Dendritic cell treated with granulocyte-macrophage colony-stimulating factor and Interleukin-4, amounts not matched to agents 40 ng/mL and 50 ng/mL, for 4 days (primary cell): ENCODE data around the gene HABP4.
"Not testable (repeated sequence)": the region's sequence is repeated elsewhere in the genome, so short reads cannot be mapped to it uniquely, and the experiment has no call there.

ENCODE experiments used
- H3K27ac Mint-ChIP-seq: one replicate; pipeline ENCODE4 v1.8.0; 2022; ENCODE audit warnings: mild to moderate bottlenecking, mixed read lengths
- H3K27me3 Mint-ChIP-seq: one replicate; pipeline ENCODE4 v1.8.0; 2022; ENCODE audit warnings: mild to moderate bottlenecking, mixed read lengths
- H3K36me3 Mint-ChIP-seq: one replicate; pipeline ENCODE4 v1.8.0; 2022; ENCODE audit warnings: low read depth, mixed read lengths
- H3K4me1 Mint-ChIP-seq: one replicate; pipeline ENCODE4 v1.8.0; 2022; ENCODE audit warnings: low read depth, mixed read lengths
- H3K4me3 Mint-ChIP-seq: one replicate; pipeline ENCODE4 v1.8.0; 2022; ENCODE audit warnings: mild to moderate bottlenecking, moderate library complexity, mixed read lengths
- H3K9me3 Mint-ChIP-seq: one replicate; pipeline ENCODE4 v1.8.0; 2022; ENCODE audit warnings: mixed read lengths
- intact Hi-C: fragments of 100-400 bp; cut with micrococcal nuclease; formaldehyde crosslinking; loops from one replicate; pipeline ENCODE4 v1.15.0; 2022

Gene HABP4

DNA sequence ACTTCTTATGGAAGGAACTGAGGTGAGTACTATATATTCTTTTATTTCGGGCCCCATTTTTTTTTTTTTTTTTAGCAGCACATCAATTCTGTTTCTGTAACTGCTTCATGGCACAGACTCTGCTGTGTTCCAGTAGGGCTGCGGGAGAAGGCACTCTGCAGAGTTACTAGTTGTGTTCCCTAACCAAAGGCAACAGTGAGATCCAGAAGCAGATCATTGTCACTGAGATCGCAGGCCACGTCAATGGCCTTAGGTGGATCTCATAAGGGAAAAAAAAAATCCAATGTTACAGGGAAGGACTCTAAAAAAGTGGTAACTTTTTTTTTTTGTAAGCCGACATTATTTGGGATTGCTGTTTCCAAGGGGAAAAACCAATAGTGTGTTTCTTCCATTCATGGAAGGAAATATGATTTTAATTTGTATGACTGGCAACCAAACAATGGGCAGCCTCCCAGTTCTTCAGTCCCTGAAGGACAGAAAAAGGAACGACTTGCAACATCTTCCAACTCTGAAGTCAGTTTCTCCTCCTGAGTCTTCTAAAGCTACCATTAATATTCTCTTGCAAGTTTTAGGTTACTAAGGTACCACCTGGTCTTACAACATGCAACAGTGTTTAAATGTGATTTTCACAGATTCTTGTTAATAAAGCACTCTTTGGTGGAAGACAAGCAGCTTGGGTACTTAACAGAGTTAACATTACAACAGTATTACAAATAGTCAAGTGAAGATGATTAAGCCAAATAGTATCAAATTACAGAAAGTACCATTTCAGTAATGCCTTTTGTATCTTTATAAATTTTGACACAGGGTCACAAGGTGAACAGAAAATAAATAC lies 52.8 kb downstream of the HABP4 start:
- intact Hi-C loops = no loop called here
- Mint-ChIP-seq H3K27me3 (peaks cover 1% of the 10 kb centered on the region), H3K4me3 (no peak overlapping the region), H3K36me3 (no peaks in the 10 kb centered on the region), H3K9me3 (no peaks in the 10 kb centered on the region), H3K27ac (no peak overlapping the region), H3K4me1 (no peaks in the 10 kb centered on the region)

DNA sequence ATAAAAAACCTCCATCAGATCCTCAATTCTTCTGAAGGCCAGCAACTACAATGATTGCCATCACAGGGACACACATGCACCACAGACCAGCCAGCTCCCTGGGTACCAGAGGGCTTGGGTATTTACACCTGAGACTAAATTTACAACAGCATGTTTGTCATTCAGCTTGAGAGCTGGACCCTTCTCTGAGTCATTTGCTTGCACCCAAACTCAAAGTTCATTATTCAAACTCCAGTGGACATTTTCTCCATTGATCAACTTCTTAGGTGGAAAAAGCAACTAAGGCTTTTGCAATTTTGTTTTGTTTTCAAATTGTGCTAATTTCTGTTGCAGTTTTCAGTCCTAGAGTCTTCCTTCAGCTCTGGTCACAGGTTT lies 53.4 kb downstream of the HABP4 start:
- H3K4me1 Mint-ChIP-seq, H3K36me3 Mint-ChIP-seq, intact Hi-C loops, H3K27ac Mint-ChIP-seq, H3K4me3 Mint-ChIP-seq, H3K9me3 Mint-ChIP-seq, H3K27me3 Mint-ChIP-seq: not testable (repeated sequence)

DNA sequence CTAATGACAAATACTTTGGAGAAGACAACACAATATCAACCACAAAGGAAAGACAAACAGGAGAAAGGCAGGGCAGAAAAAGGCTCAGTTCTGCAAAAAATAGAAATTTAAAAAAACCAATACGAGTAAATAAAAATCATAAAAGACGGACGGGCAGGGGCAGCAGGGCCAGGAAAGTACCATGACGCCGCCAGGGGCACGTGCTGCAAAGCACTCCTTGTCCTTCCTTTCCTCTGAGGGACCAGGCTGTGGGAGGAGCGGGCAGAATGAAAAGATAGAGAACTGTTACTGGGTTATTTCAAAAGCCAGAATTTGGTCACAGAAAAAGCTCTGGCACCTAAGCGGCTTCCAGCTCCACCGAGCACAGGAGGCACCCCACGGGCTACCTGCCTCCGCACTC lies 53.9 kb downstream of the HABP4 start:
- Mint-ChIP-seq H3K27ac (no peak overlapping the region), H3K4me3 (no peak overlapping the region), H3K4me1 (no peaks in the 10 kb centered on the region), H3K9me3 (no peaks in the 10 kb centered on the region), H3K27me3 (peaks cover 1% of the 10 kb centered on the region), H3K36me3 (no peaks in the 10 kb centered on the region)
- intact Hi-C loops = no loop called here

DNA sequence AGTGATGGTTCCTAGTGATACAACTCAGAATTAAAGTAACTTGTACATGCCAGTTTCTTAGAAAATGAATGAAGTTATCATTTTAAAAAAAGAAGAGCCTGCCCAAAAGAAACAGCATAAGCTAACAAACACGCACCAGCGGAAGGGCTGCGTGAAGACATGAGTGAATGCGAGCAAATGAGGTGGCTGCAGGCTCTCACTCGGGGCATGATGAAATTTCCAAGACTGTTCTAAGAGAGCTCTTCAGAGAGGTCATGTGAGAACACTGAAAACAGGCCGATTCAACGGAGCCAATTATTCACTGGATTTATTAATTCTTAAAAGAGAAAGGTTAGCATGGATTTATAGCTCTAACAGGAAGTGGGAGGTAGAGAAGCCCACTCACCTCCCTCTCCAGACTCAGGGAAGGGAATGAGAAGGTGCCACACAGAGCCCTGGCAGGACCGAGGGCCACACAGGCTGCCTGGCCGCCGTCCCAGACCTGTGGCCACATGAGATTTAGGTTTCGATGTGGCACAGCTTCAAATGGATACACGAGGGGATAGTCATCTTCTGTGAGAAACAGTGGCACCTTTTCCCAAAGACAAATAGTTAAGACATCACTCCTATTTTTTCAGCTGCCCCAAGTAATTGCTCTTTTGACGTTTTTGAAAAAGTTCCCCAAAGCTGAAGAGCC lies 55.5 kb downstream of the HABP4 start:
- H3K27me3 Mint-ChIP-seq = peaks cover 1% of the 10 kb centered on the region
- H3K36me3 Mint-ChIP-seq = no peaks in the 10 kb centered on the region
- intact Hi-C loops = no loop called here
- H3K27ac Mint-ChIP-seq = no peak overlapping the region
- H3K4me3 Mint-ChIP-seq = no peak overlapping the region
- no peaks in the 10 kb centered on the region for H3K9me3 Mint-ChIP-seq
- H3K4me1 Mint-ChIP-seq = no peaks in the 10 kb centered on the region

DNA sequence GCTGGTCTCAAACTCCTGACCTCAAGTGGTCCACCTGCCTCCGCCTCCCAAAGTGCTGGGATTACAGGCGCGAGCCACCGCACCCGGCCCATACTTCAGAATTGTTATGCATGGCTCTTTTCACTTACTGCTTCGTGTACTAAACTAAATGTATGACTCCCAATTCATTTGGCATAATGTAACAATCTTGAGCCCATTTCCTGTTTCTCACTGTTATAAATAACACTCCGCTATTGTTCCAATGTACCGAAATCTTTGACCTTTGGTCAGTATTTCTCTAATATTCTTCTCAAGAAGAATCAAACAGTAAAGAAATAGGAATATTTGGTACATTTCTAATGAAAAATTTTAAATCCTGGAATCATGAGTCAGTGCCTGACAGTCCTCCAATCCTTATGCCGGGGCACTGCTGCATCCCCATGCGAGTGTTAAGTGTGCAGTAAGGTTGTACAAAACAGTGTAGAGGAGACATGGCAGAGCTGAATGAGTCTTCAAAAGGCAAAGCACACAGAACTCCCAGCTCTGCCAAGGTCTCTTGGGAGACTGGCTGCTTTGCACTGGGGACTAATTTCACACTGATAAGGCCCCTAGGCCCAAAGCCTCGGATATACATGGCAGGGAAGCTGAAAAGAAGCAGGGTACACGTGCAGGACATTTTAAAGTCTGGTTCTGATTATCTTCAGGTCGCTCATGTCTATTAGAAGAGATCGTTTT lies 58.4 kb downstream of the HABP4 start:
- H3K4me3 Mint-ChIP-seq = no peak overlapping the region
- no peak overlapping the region for H3K27ac Mint-ChIP-seq
- H3K9me3 Mint-ChIP-seq = no peaks in the 10 kb centered on the region
- H3K4me1 Mint-ChIP-seq = no peaks in the 10 kb centered on the region
- intact Hi-C loops = no loop called here
- H3K36me3 Mint-ChIP-seq = no peaks in the 10 kb centered on the region
- peaks cover 1% of the 10 kb centered on the region for H3K27me3 Mint-ChIP-seq

DNA sequence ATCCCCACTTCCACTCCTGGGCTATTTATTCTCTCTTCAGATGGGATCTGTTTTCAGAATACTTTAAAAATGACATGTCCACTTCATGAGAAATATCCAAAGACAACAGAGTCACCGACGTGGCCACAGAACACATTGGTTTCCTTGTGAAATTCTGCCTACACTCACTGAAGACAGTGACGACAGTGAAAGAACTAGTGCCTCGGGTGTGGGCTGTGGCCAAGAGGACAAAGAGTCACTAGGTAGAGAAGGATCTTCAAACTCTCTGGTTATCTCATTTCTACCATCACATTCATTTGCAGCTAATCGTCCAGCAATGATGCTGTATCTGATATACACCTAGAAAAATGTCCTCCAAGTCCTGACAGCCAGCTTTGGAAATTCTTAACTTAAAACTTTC lies 59.1 kb downstream of the HABP4 start:
- intact Hi-C loops = no loop called here
- Mint-ChIP-seq H3K36me3 (no peaks in the 10 kb centered on the region), H3K9me3 (no peaks in the 10 kb centered on the region), H3K27ac (no peak overlapping the region), H3K27me3 (peaks cover 1% of the 10 kb centered on the region), H3K4me1 (no peaks in the 10 kb centered on the region), H3K4me3 (no peak overlapping the region)

DNA sequence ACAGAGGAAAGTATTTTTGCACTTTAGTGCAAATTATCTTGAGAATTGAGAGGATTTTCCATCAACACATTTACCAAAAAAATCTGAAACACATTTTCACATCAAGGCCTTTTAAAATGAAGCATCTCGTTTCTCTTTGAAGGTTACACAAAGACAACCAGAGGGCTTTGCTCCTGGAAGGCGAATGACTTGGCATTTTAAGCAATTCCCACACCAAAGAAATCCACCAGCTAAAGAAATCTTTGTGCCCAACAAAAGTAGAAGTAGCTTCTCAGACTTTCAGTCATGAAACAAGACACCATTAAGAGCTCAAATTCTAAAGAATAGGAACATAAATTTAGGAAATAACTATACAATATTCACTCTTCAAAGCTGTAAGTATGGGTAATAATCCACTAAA lies 59.9 kb downstream of the HABP4 start:
- H3K27ac Mint-ChIP-seq = no peak overlapping the region
- H3K27me3 Mint-ChIP-seq = no peaks in the 10 kb centered on the region
- no peaks in the 10 kb centered on the region for H3K36me3 Mint-ChIP-seq
- no peak overlapping the region for H3K4me3 Mint-ChIP-seq
- no peaks in the 10 kb centered on the region for H3K9me3 Mint-ChIP-seq
- no peaks in the 10 kb centered on the region for H3K4me1 Mint-ChIP-seq
- intact Hi-C loops = no loop called here

DNA sequence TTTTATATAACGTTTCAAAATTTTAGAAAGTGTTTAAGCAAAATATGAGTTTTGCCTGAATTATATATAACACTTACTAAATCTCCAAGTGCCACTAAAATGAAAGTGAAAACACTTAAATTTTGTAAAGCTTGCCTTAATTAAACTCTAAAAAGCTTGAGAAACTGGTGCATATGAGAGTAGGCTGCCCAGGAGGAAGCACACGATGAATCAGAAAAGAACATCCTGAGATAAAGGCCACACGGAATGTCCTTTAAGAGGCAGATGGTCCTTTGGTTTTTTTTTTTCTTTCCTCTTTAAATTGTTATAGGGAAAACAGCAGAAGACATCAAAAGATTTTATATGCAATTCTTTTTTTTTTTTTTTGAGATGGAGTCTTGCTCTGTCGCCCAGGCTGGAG lies 60.3 kb downstream of the HABP4 start:
- H3K27ac Mint-ChIP-seq = no peak overlapping the region
- intact Hi-C loops = no loop called here
- no peaks in the 10 kb centered on the region for H3K36me3 Mint-ChIP-seq
- H3K4me3 Mint-ChIP-seq = no peak overlapping the region
- no peaks in the 10 kb centered on the region for H3K4me1 Mint-ChIP-seq
- no peaks in the 10 kb centered on the region for H3K27me3 Mint-ChIP-seq
- H3K9me3 Mint-ChIP-seq = no peaks in the 10 kb centered on the region

DNA sequence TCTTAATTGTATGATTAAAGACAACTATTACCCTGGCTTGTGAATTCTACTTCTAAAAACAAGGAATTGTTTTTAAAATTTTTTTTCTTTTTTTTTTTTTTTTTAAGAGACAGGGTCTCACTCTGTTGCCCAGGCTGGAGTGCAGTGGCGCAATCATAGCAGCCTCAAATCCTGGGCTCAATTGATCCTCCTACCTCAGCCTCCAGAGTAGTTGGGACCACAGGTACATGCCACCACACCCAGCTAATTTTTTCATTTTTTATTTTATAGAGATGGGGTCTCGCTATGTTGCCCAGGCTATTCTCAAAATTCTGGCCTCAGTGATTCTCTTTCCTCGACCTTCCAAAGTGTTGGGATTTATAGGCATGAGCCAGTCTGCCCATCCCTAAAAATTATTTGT lies 62.3 kb downstream of the HABP4 start:
- Mint-ChIP-seq H3K36me3 (no peaks in the 10 kb centered on the region), H3K27me3 (no peaks in the 10 kb centered on the region), H3K27ac (no peak overlapping the region), H3K4me1 (no peaks in the 10 kb centered on the region), H3K9me3 (no peaks in the 10 kb centered on the region), H3K4me3 (no peak overlapping the region)
- intact Hi-C loops = no loop called here

DNA sequence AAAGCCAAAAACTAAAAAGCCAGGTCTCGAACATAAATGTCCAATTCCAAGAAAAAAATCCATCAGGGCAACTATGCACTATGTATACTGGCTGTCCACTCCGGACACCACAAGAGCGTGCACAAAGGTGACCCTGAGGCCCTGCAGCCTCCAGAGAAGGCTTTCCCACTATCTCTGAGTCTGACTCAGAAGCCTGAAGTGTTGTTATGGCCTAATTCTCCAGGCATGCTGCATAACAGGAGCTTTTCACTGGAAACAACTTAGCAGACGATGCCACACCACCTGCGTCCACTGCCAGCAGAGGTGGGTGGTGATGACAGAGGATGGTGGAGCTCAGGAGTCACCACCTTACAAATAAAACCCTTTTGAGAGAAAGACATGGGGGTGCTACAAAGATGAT lies 63.7 kb downstream of the HABP4 start:
- Mint-ChIP-seq H3K27ac (no peak overlapping the region), H3K27me3 (no peaks in the 10 kb centered on the region), H3K4me3 (no peak overlapping the region), H3K9me3 (no peaks in the 10 kb centered on the region), H3K4me1 (no peaks in the 10 kb centered on the region), H3K36me3 (no peaks in the 10 kb centered on the region)
- intact Hi-C loops = no loop called here

DNA sequence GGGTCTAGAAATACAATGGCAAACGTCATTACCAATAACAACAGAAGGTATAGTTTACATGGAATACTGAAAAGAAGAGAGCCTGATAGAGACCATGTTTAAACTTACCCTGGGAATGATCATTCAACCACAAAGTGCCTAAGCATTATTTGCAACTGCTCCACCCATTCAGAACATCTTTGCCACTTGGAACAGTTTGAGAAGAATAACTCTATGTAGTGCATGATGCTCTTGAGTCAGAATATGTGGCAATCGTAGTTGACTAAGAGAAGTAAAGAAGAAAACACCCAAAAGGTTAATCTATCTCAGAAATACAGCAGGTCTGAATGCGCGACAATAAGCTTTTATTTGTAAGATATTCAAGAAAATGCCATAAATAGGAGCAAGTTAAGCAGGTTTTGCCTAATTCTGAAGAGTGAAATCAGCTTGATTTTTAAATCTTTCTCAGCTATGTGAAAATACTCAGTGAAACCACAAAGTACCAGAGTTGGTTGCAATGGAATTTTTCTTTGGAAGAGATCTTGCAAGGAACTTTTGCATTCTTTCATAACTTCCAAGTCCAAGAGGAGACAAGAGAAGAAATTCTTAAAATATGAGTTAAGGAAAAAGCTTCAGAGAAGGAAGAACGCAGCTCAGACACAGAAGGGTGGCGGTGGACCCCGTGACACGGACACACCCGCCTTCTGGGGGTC lies 64.3 kb downstream of the HABP4 start:
- Mint-ChIP-seq H3K4me1 (no peaks in the 10 kb centered on the region), H3K27ac (no peak overlapping the region)

DNA sequence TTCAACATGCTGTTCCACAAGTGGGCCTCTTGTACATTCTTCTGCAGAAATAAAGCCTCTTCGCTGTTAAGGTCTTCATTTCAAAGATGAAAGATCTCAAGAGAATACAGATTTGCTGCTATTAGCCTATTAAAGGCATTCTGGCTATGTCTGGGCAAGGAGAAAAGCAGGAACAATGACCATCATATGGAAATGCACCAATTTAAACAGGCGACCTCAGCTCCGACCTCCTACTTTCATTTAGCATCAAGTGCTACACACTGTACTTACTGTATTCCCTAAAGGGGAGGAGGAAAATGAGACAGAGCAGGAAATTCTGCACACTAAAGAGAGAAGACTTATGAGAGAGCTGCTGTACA lies 64.8 kb downstream of the HABP4 start:
- no peak overlapping the region for H3K27ac Mint-ChIP-seq
- H3K27me3 Mint-ChIP-seq = no peaks in the 10 kb centered on the region
- no peaks in the 10 kb centered on the region for H3K36me3 Mint-ChIP-seq
- no peak overlapping the region for H3K4me3 Mint-ChIP-seq
- no peaks in the 10 kb centered on the region for H3K4me1 Mint-ChIP-seq
- intact Hi-C loops = no loop called here
- H3K9me3 Mint-ChIP-seq = no peaks in the 10 kb centered on the region

More for the DNA sequence above, 64.3 kb downstream of the HABP4 start:
- no peaks in the 10 kb centered on the region for H3K27me3 Mint-ChIP-seq
- no peak overlapping the region for H3K4me3 Mint-ChIP-seq
- no peaks in the 10 kb centered on the region for H3K36me3 Mint-ChIP-seq
- no peaks in the 10 kb centered on the region for H3K9me3 Mint-ChIP-seq
- intact Hi-C loops = no loop called here

DNA sequence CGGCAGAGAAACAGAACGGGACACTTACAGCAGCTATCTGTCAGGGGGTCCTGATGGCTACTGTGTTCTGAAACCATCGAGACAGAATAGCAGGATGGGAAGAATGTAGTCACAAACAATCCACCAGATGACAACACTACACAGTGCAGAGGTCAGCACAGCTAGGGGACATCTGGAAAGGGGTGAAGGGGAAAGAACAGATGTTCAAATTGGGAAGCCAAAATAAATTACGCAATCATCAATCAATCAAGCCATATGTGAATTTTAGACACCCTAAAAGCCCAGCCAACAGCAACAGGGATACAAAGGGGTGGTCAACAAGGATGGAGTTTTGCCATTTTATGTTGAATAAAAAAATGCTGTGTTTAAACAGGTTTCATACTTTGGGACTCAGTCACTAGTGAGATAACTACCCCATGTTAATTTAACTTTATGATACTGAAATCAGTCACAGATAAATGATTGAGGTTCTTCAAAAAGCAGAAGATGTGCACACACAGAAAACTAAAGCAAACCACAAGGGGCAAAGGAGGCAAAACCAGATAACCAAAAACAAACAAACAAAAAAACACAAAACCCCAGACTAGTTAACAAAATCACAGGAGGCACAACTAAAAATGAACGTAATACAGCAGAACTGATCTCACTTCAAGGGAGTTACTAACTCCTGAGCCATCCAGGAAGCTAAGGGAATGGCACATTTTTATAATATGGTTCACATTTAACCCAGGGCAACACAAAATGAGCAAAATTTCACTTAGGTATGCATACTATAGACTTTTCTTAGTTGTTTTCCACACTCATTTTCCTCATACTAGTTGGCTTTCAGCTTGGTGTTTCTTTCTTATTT lies 65.9 kb downstream of the HABP4 start:
- Mint-ChIP-seq H3K27me3 (no peaks in the 10 kb centered on the region), H3K9me3 (no peaks in the 10 kb centered on the region), H3K36me3 (no peaks in the 10 kb centered on the region), H3K4me3 (no peak overlapping the region), H3K27ac (no peak overlapping the region), H3K4me1 (no peaks in the 10 kb centered on the region)
- intact Hi-C loops = no loop called here
